GM12891 (cell line): Measurements from ENCODE around the gene DSCAM.

Experiments used
- POLR2A ChIP-seq: IDR thresholded peaks from 2 replicates; pipeline ENCODE4 v1.6.1; 2011; ENCODE audit warnings: low read depth, low read length, control low read depth
- POLR2AphosphoS5 ChIP-seq: IDR thresholded peaks from 2 replicates; pipeline ENCODE4 v1.6.1; 2011; ENCODE audit warnings: low read depth, low read length, control low read depth

DNA sequence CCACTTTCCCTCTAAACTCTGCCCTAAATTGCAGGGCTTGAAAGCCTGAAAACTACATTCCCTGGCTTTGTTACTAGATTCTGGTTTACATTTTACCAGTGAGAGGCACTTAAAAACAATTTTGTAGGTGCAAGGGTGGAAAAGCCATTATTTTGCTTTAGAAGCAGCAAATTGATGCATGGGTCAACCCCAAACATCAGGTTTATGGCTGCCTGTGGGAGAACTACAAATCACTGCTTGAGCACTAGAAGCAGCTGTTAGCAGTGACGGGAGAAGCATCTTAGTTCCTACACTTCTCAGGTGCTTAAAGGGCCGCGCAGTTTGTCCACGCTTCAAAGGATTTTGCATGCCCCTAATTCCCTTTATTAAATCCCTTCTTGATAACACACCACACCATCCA lies 562.5 kb downstream of the DSCAM start:
- TF ChIP-seq POLR2AphosphoS5 (no peak), POLR2A (no peak)
